OCI-LY7 (cell line): ENCODE measurements around the gene LAMTOR2. TPM values are rescaled to one million over a fixed set of nuclear protein-coding genes. Genes with fewer than 3 reads are reported as not detected.

Experiments
- Bru-seq: library from RNA; stranded (reverse); fragments of 400-500 nt; gene quantifications from one replicate; lab custom pipeline; 2021; lab: Mats Ljungman, UMichigan
- BruChase-seq, 2 experiments: library from RNA; stranded (reverse); fragments of 400-500 nt; gene quantifications; one replicate each; lab custom pipeline; 2021; lab: Mats Ljungman, UMichigan
- BruUV-seq: library from RNA; stranded (reverse); fragments of 400-500 nt; replicated peaks from 2 replicates; lab custom pipeline; 2021; lab: Mats Ljungman, UMichigan
- CTCF ChIA-PET: fragments of 300-600 bp; sonication (Branson Sonifier 250); formaldehyde crosslinking; loops from one replicate; lab custom pipeline; 2022; ENCODE audit warnings: antibody characterized with exemption; ENCODE audit not compliant: unreplicated experiment; lab: Charles Lee
- POLR2A ChIA-PET: fragments of 300-600 bp; sonication (Branson Sonifier 250); formaldehyde crosslinking; loops from one replicate; lab custom pipeline; 2022; ENCODE audit warnings: antibody characterized with exemption; lab: Charles Lee
- DNase-seq: peaks from one replicate; pipeline ENCODE4 v3.0.0-alpha.2; 2015; ENCODE audit warnings: low spot score
- H2AFZ ChIP-seq: fragments of 200-600 bp; sonication (generic), shearing (Covaris generic); 2 replicates; pipeline ENCODE4 v1.6.1; 2014; ENCODE audit warnings: mild to moderate bottlenecking, antibody characterized with exemption, low read length, moderate library complexity
- H3K27ac ChIP-seq: fragments of 200-600 bp; sonication (generic); 2 replicates; pipeline ENCODE4 v1.5.1; 2014; ENCODE audit warnings: mixed run types, low read depth, mild to moderate bottlenecking, moderate library complexity, low read length, inconsistent platforms; ENCODE audit not compliant: poor library complexity, severe bottlenecking
- H3K36me3 ChIP-seq: fragments of 200-600 bp; sonication (generic); 2 replicates; pipeline ENCODE4 v1.6.1; 2014; ENCODE audit warnings: mild to moderate bottlenecking, antibody characterized with exemption, low read length, moderate library complexity, mixed read lengths; ENCODE audit not compliant: insufficient read depth
- H3K4me1 ChIP-seq: fragments of 200-600 bp; sonication (generic); 2 replicates; pipeline ENCODE4 v1.5.1; 2014; ENCODE audit warnings: mild to moderate bottlenecking, low read length; ENCODE audit not compliant: insufficient read depth, poor library complexity, severe bottlenecking
- H3K4me2 ChIP-seq: fragments of 200-600 bp; sonication (generic); 2 replicates; pipeline ENCODE4 v1.6.1; 2014; ENCODE audit warnings: mild to moderate bottlenecking, low read length
- H3K4me3 ChIP-seq: fragments of 200-600 bp; sonication (generic); 2 replicates; pipeline ENCODE4 v1.5.1; 2014; ENCODE audit warnings: mild to moderate bottlenecking, low read depth, low read length; ENCODE audit not compliant: poor library complexity, severe bottlenecking
- H3K79me2 ChIP-seq: fragments of 200-600 bp; sonication (generic); 2 replicates; pipeline ENCODE4 v1.6.1; 2016; ENCODE audit warnings: low read depth, mild to moderate bottlenecking, low read length, moderate library complexity, mixed read lengths; ENCODE audit not compliant: insufficient read depth
- H3K9me2 ChIP-seq: fragments of 200-600 bp; sonication (generic); 2 replicates; pipeline ENCODE4 v1.6.1; 2016; ENCODE audit warnings: mild to moderate bottlenecking, low read length, mixed read lengths; ENCODE audit not compliant: insufficient read depth
- H3K9me3 ChIP-seq: fragments of 200-600 bp; sonication (generic); 2 replicates; pipeline ENCODE4 v1.6.1; 2014; ENCODE audit warnings: mild to moderate bottlenecking, mixed run types, low read length, mixed read lengths
- H4K20me1 ChIP-seq: fragments of 200-600 bp; sonication (generic); 2 replicates; pipeline ENCODE4 v1.6.1; 2014; ENCODE audit warnings: mild to moderate bottlenecking, antibody characterized with exemption, low read length, moderate library complexity, mixed read lengths; ENCODE audit not compliant: insufficient read depth
- CTCF ChIP-seq: fragments of 200-600 bp; sonication (generic); conservative IDR thresholded peaks from 2 replicates; pipeline ENCODE4 v1.5.1; 2014; ENCODE audit warnings: mild to moderate bottlenecking, antibody characterized with exemption, low read length, moderate library complexity, mixed read lengths
- EZH2phosphoT487 ChIP-seq: fragments of 200-600 bp; sonication (generic); IDR thresholded peaks from 2 replicates; pipeline ENCODE4 v1.6.1; 2018; ENCODE audit warnings: low read depth, borderline replicate concordance, mild to moderate bottlenecking, mixed run types, antibody characterized with exemption, low read length, moderate library complexity, mixed read lengths
- intact Hi-C: fragments of 100-400 bp; cut with micrococcal nuclease; formaldehyde crosslinking; loops from one replicate; pipeline ENCODE4 v1.10.0; 2022; ENCODE audit not compliant: unreplicated experiment
- long read RNA-seq: library from polyadenylated mRNA; stranded (forward); transcript quantifications from one replicate; pipeline ENCODE4 v2.0.0, GENCODE V29; 2022
- total RNA-seq, 2 experiments: library from RNA; depleted of rRNA in 1 of 2; stranded (reverse); fragments of >200 nt in 1 of 2; shearing (Covaris generic) in 1 of 2; gene quantifications; 2 replicates each; pipeline ENCODE4 v1.2.3, GENCODE V29; 2014 to 2022

The LAMTOR2 gene
- 71.3 and 103 TPM in 2 replicates for total RNA-seq (2014; rRNA removed; shearing (Covaris generic))
- 52.1 and 55.2 TPM in 2 replicates for total RNA-seq (2022)
- Bru-seq, nascent RNA, result percentile 64 among the genes with signal in this experiment
- BruChase-seq, experiment 1, labeled RNA remaining after a 6-hour chase, result percentile 64 among the genes with signal in this experiment
- percentile 62 among the genes with signal in this experiment for BruChase-seq, experiment 2, labeled RNA remaining after a 2-hour chase
- long read RNA-seq, transcript LAMTOR2-203 (4 exons, 655 nt), result major isoform, 129 of 147 reads
- long read RNA-seq, partial matches to known transcripts, result 4 of 147 reads
- long read RNA-seq, other reads (novel, unspliced or antisense), result 5 of 147 reads

GRCh38 chr1:156054500-156055280 is at the start of gene LAMTOR2:
Gene LAMTOR2 (plus strand): TSS chr1:156054782. CDS start chr1:156054890, 108 bp downstream.
- Histone ChIP-seq H3K9me3 (no peaks in the 10 kb centered on the region), H4K20me1 (no peaks in the 10 kb centered on the region), H3K4me2 (peak within 1 kb of the TSS; percentile 95), H3K27ac (peak within 1 kb of the TSS; percentile 86), H2AFZ (peak within 1 kb of the TSS; percentile 59), H3K36me3 (peaks cover 11% of the 10 kb centered on the region; the same call in 1 of the 2 replicates), H3K4me1 (peaks cover 21% of the 10 kb centered on the region), H3K79me2 (peaks cover 21% of the 10 kb centered on the region; the same call in 1 of the 2 replicates), H3K9me2 (no peaks in the 10 kb centered on the region), H3K4me3 (peak within 1 kb of the TSS; percentile 81)
- no peak for TF ChIP-seq EZH2phosphoT487
- ChIA-PET POLR2A (no interaction called here), CTCF (no interaction called here)
- BruUV-seq, result no TSS peak
- intact Hi-C loops, result loop anchor here (2.0 kb wide), 2 partner anchors 34 to 120 kb away; partner anchors contain the start of genes KHDC4 and SSR2
- peak; percentile 97 for DNase-seq

GRCh38 chr1:156004843-156005584 is 49.6 kb upstream of the LAMTOR2 start:
- H3K4me3 ChIP-seq, result no peak overlapping the region
- H2AFZ ChIP-seq, result no peak overlapping the region
- peaks cover 21% of the 10 kb centered on the region for H3K36me3 ChIP-seq
- no peak overlapping the region for H3K27ac ChIP-seq
- no peak for DNase-seq
- no peaks in the 10 kb centered on the region for H3K4me1 ChIP-seq
- no peaks in the 10 kb centered on the region for H3K79me2 ChIP-seq
- no TSS peak for BruUV-seq
- H3K9me2 ChIP-seq, result no peaks in the 10 kb centered on the region
- POLR2A ChIA-PET, result interaction anchor here (0.6 kb wide), 1 partner anchor 118 kb away, joined by 3 read pairs; no protein-coding TSS in a partner anchor
- intact Hi-C loops, result no loop called here
- no peaks in the 10 kb centered on the region for H4K20me1 ChIP-seq
- CTCF ChIA-PET, result no interaction called here
- H3K4me2 ChIP-seq, result no peak overlapping the region
- H3K9me3 ChIP-seq, result no peaks in the 10 kb centered on the region
- no peak for TF ChIP-seq EZH2phosphoT487
- TF ChIP-seq CTCF, result no peak
